BE2C (cell line): Measurements from ENCODE around the gene BABAM1.

Experiments
- DNase-seq: peaks from one replicate; pipeline ENCODE4 v3.0.0-alpha.2; 2020
- H3K27me3 ChIP-seq: fragments of 250-450 bp; sonication (Bioruptor Pico); 2 replicates; pipeline ENCODE4 v1.5.1; 2020; ENCODE audit warnings: mild to moderate bottlenecking
- H3K36me3 ChIP-seq: fragments of 250-450 bp; sonication (Bioruptor Pico); 2 replicates; pipeline ENCODE4 v1.5.1; 2020; ENCODE audit warnings: mild to moderate bottlenecking
- H3K4me1 ChIP-seq: fragments of 250-450 bp; sonication (Bioruptor Pico); 2 replicates; pipeline ENCODE4 v1.5.1; 2020
- H3K4me3 ChIP-seq: 2 replicates; pipeline ENCODE4 v1.5.1; 2011; ENCODE audit warnings: low read depth, low read length
- H3K9me3 ChIP-seq: fragments of 250-450 bp; sonication (Bioruptor Pico); 2 replicates; pipeline ENCODE4 v1.5.1; 2020
- CTCF ChIP-seq: IDR thresholded peaks from 2 replicates; pipeline ENCODE4 v1.5.1; 2012; ENCODE audit warnings: mild to moderate bottlenecking, low read depth, low read length

BABAM1 gene

DNA sequence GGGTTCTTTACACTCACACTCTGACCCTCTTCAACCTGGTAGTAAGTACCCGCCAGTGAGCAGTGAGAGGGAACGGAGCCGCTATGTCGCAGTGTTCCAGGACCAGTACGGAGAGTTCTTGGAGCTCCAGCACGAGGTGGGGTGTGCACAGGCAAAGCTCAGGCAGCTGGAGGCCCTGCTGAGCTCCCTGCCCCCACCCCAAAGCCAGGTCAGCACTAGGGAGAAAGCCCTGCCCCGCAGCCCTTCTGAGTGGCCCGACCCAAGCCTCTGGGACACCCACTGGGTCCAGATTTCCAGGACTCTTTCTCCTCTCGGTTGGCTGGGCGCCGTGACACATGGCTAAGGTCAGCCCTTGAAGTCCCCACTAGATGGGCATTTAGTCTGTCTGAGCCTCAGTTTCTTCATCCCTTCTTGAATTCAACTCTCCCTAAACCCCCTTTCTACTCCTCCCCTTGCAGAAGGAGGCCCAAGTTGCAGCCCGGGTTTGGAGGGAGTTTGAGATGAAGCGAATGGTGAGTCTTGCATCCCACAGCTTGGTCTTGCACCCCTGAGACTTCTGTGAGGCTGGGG lies 39.4 kb upstream of the BABAM1 start:
- no peak for DNase-seq
- no peak for TF ChIP-seq CTCF
- Histone ChIP-seq H3K27me3 (no peaks in the 10 kb centered on the region), H3K4me1 (no peaks in the 10 kb centered on the region), H3K9me3 (no peaks in the 10 kb centered on the region), H3K4me3 (no peak overlapping the region), H3K36me3 (peaks cover 20% of the 10 kb centered on the region)

DNA sequence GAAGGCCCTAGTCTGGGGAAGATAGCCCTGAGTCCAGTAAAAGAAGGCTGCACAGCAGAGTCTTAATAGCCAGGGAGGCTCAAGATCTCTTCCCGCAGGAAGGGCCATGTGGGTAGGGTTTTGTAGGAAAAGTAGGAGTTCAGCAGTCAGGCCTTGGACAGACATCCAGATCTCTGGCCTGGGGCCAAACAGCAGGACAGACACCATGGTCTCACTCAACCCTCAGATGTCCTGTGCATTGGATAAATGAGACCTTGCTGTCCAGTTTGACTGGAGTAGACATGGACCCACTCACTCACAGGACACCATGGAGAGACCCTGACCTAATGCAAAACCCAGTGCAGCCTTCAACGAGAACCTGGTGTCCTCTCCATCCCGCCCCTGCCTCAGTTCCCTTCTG lies 37.4 kb upstream of the BABAM1 start:
- Histone ChIP-seq H3K27me3 (no peaks in the 10 kb centered on the region), H3K4me1 (peaks cover 1% of the 10 kb centered on the region), H3K36me3 (peaks cover 35% of the 10 kb centered on the region), H3K4me3 (no peak overlapping the region), H3K9me3 (no peaks in the 10 kb centered on the region)
- no peak for TF ChIP-seq CTCF
- DNase-seq = no peak

DNA sequence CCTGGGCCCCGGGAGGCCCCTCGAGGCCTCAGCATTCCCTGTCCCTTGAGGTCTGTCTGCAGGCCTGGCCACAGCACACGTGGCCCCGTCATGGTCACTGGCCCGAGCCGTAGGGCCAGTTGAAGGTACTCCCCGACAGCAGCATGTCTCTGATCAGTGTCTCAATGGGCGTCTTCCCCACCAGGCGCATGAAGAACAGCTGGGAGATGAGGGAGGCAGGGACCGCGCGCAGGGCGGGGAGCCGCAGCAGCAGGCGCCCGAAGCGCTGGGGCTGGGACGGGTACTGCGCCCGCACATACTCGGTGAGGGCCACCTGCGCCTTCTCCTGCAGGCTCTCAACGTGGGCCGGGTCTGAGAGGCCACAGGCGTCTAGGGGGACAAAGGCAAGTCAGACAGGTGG lies 35.0 kb upstream of the BABAM1 start:
- Histone ChIP-seq H3K9me3 (no peaks in the 10 kb centered on the region), H3K27me3 (no peaks in the 10 kb centered on the region), H3K4me3 (no peak overlapping the region), H3K36me3 (peaks cover 42% of the 10 kb centered on the region), H3K4me1 (peaks cover 10% of the 10 kb centered on the region)
- DNase-seq = no peak
- no peak for TF ChIP-seq CTCF

- peaks cover 57% of the 10 kb centered on the region for H3K36me3 ChIP-seq
- peaks cover 10% of the 10 kb centered on the region for H3K4me1 ChIP-seq
- no peak for TF ChIP-seq CTCF
- DNase-seq = peak; percentile 55
- no peaks in the 10 kb centered on the region for H3K27me3 ChIP-seq
- H3K4me3 ChIP-seq = peak overlapping the region; percentile 77
- H3K9me3 ChIP-seq = no peaks in the 10 kb centered on the region
Measured at GRCh38 chr19:17234911-17235299, 32.3 kb upstream of the BABAM1 start.

- Histone ChIP-seq H3K4me1 (peaks cover 10% of the 10 kb centered on the region), H3K36me3 (peaks cover 62% of the 10 kb centered on the region), H3K27me3 (no peaks in the 10 kb centered on the region), H3K4me3 (peak overlapping the region; percentile 77), H3K9me3 (no peaks in the 10 kb centered on the region)
- peak; percentile 86 for DNase-seq
- TF ChIP-seq CTCF = peak; percentile 44
Measured at GRCh38 chr19:17235300-17235970, 31.8 kb upstream of the BABAM1 start.
